NCI-H1417 (cell line): ENCODE data around the gene IL17REL.
"Not testable (repeated sequence)": the region's sequence is repeated elsewhere in the genome, so short reads cannot be mapped to it uniquely, and the experiment has no call there.

Source experiments
- DNase-seq, 3 experiments: peaks; one replicate each; lab custom pipeline; 2025; lab: John Stamatoyannopoulos, UW

Gene IL17REL

DNA sequence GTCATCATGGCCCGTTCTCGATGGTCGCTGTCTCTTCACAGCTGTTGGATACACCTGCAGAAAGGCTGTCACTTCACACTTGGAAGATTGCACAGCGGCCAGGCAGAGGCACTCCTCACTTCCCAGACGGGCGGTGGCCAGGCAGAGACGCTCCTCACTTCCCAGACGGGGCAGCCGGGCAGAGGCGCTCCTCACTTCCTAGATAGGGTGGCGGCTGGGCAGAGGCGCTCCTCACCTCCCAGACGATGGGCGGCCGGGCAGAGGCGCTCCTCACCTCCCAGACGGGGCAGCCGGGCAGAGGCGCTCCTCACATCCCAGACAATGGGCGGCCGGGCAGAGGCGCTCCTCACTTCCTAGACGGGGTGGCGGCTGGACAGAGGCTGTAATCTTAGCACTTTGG is 22.7 kb downstream of the IL17REL start:
- not testable (repeated sequence) for DNase-seq

DNA sequence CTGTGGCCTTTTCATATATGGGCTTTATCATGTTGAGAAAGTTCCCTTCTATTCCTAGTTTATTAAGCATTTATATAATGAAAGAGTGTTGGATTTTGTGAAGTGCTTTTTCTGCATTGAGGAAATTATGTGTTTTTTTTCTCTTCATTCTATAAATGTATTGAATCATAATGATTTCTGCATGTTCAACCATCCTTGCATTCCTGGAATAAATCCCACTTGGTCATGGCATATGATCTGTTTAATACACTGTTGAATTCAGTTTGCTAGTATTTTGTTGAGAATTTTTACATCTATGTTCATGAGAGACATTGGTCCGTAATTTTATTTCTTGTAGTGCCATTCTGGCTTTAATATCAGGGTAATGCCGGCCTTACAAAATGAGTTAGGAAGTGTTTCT is 26.2 kb downstream of the IL17REL start:
- DNase-seq = no peak

DNA sequence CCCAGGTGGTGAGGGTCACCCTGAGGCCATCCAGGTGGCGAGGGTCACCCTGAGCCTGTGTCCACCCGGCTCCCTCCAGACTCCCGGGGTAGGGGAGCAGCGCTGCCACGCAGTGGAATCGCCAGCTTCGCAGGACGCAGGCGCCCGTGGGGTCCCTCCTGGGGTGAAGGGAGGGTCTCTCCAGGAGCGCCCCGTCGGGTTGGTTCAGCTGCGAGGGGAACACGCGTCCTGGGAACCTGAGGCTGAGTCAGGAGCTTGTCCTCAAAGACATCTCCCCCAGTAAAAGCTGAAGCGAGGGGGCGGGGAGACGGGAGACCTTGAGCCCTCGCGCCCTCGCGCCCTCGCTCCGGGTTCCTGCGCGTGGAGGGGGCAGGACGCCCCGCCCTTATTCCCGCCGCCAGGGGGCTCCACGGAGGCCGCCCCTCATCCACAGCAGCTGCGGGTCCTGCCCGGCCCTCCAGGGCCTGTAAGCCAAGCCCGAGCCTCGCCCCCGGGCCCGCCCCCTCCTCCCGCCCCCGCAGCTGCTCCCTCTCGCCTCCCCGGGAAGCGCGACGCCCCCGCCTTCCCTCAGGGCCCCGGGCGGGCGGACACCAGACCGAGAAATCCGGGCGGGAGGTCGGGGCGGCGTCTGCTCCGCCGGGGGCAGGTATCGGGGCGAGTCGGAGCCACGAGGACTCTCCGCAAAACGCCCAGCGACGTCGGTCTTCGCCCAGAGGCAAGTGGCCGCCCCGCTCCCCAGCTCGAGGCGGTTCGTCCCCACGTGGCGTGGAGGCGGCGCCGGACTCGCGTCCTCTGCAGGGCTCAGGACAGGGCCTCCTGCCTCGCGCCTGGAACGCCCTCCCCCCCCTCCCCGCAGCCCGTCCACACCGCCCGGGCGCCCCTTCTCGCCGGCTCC is 29.2 kb downstream of the IL17REL start:
- DNase-seq = no peak

DNA sequence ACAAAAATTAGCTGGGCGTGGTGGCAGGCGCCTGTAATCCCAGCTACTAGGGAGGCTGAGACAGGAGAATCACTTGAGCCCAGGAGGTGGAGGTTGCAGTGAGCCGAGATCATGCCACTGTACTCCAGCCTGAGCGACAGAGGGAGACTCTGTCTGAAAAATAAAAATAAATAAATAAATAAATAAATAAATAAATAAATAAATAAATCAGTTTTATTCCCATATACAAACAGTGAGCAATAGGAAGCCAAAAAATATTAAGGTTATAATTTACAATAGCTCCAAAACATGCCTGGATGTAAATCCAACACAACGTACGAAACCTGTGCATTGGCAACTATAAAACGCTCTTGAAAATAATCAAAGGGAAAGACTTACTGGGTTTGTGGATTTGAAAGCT is 30.8 kb downstream of the IL17REL start:
- not testable (repeated sequence) for DNase-seq

DNA sequence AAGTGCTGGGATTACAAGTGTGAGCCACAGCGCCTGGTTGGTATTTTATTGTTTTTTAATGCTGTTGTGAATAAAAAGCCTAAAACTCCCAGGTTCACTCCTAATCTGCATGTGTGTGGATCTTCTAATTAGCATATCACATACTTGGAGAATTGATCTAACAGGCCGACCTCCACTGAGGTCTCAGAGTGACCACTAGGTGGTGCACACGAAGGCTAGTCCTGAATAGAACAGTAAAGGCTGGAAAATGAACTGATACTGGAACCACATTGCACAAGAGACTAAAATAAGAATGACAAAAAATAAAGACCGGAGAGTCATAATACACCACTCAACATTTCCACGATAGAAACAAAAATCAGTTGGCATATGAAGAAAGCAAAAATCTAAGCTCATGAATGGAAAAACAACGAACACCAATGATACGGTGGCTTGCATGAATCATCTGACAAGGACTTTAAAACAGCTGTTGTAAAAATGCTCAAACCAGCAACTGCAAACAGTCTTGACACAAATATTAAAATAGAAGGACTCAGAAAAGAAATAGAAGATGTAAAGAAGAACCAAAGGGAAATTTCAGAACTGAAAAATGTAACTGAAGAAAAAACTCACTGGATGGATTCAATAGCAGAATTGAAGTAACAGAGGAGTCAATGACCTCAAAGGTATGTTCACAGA is 32.8 kb downstream of the IL17REL start:
- DNase-seq = peak in 2 of 3 experiments; percentile 9 to 44

DNA sequence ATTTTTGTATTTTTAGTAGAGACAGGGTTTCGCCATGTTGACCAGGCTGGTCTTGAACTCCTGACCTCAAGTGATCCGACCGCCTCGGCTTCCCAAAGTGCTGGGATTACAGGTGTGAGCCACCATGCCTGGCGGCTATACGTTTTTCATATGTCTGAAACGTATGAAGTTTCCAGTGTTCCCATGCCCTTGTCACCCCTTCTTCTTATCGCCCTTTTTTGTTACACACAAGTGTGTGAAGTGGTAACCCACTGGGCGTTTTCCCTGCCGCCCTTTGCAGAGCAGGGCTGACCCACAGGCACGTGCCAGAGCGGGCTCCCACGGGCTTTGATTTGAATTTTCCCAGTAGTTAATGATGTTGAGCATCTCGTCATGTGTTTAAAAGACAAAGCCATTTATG is 35.0 kb downstream of the IL17REL start:
- no peak for DNase-seq

DNA sequence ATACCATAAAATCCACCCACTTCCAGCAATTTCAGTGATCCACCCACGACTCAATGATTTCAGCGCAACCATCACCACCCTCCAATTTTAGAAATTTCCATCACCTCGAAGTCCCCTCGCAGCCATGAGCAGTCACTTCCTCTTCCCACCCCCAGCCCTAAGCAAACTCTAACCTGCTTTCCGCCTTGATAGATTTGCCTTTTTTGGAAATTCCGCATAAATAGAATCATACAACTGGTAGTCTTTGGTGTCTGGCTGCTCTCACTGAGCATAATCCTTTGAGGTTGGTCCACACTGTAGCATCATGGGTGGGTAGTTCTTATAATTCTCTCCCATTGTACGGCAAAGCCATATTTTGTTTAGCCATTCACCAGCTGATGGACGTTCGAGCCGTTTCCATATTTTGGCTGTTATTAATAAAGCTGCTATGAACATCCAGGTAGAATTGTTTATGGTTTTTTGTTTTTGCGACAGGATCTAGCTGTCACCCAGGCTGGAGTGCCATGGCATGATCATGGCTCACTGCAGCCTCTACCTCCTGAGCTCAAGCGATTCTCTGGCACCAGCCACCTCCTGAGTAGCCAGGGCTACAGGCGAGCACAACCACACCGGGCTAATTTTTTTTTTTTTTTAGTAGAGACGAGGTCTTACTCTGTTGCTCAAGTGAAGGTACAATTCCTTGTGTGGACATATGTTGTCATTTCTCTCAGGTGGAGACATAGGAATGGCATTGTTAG is 36.0 kb downstream of the IL17REL start:
- DNase-seq = peak in 1 of 3 experiments; percentile 2

DNA sequence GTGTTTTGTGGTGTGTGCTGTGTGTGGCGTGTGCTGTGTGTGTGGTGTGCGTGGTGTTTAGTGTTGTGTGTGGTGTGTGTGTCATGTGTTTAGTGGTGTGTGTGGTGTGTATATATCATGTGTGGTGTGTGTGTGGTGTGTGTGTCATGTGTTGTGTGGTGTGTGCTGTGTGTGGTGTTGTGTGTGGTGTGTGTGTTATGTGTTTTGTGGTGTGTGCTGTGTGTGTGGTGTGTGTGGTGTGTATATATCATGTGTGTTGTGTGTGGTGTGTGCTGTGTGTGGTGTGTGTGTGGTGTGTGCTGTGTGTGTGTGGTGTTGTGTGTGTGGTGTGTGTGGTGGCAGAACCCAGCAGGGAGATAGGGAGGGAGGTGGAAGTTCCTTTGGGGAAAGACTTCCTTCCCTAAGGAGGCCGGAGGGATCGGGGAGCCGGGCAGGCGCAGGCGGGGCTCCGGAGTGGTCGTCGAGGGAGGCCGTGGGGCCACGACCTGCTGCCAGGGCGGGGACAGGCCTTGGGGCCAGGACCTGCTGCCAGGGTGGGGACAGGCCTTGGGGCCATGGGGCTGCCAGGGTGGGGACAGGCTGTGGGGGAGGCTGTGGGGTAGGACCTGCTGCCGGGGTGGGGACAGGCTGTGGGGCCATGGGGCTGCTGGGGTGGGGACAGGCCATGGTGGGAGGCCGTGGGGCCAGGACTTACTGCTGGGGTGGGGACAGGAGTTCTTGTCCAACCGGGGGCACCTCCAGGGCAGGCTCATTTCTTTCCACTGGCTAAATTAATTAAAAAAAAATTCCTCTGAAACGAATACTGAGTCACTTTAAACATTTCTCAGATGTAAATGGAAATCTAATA is 36.8 kb downstream of the IL17REL start:
- DNase-seq = no peak

DNA sequence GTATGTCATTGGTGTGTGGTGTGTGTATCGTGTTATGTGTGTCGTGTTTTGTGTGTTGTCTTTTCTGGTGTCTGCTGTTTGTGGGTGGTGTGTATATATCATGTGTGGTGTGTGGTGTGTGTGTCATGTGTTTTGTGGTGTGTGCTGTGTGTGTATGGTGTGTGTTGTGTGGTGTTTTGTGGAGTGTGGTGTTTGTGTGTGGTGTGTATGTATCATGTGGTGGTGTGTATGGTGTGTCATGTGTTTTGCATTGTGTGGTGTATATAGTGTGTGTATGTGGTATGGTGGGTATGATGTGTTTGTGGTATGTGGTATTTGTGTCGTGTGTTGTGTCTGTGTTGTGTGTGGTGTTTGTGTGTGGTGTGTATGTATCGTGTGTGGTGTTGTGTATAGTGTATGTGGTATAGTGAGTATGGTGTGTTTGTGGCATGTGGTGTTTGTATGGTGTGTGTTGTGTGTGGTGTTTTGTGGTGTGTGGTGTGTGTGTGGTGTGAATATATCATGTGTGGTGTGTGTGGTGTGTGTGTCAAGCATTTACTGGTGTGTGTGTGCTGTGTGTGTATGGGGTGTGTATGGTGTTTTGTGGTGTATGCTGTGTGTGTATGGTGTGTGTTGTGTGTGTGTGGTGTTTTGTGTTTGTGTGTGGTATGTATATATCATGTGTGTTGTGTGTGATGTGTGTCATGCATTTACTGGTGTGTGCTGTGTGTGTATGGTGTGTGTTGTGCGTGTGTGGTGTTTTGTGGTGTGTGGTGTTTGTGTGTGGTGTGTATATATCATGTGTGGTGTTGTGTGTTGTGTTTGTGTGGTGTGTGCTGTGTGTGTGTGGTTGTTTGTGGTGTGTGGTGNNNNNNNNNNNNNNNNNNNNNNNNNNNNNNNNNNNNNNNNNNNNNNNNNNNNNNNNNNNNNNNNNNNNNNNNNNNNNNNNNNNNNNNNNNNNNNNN is 39.3 kb downstream of the IL17REL start:
- no peak for DNase-seq

DNA sequence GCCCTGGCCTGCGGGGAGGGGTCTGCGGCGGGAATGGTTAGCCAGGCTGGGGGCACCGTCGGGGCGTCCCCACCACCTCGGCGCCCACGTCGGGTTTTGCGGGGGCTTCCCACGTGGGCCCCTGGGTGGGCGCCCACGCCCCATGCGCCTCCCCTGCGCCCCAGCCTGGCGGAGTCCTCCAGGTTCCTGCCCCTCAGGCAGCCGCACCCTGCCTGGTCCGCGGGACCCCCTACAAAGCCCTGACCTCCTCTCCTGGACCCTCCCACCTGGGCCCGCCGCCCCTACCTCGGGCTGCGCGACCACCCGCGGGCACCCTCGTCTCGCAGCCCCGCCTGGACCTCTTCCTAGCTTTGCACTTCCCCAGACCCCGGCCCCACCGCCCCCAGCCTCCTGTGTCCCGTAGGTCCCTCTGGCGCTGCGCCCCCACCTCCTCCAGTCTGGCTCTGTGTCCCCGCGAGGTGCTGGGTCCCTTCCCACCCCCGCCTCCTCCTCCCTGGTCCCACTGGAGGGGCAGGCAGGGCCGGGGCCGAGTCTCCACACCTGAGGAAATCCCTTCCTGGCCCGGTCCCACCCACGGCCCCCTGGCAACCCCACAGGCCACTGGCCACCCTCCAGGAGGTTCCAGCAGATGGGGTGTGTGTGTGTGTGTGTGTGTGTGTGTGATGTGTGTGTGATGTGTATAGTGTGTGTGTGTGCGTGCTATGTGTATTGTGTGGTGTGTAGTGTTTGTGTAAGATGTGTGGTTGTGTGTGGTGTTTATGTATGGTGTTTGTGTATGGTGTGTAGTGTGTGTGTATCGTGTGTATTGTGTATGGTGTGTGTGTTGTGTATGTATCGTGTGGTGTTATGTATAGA is 40.2 kb downstream of the IL17REL start:
- no peak for DNase-seq

DNA sequence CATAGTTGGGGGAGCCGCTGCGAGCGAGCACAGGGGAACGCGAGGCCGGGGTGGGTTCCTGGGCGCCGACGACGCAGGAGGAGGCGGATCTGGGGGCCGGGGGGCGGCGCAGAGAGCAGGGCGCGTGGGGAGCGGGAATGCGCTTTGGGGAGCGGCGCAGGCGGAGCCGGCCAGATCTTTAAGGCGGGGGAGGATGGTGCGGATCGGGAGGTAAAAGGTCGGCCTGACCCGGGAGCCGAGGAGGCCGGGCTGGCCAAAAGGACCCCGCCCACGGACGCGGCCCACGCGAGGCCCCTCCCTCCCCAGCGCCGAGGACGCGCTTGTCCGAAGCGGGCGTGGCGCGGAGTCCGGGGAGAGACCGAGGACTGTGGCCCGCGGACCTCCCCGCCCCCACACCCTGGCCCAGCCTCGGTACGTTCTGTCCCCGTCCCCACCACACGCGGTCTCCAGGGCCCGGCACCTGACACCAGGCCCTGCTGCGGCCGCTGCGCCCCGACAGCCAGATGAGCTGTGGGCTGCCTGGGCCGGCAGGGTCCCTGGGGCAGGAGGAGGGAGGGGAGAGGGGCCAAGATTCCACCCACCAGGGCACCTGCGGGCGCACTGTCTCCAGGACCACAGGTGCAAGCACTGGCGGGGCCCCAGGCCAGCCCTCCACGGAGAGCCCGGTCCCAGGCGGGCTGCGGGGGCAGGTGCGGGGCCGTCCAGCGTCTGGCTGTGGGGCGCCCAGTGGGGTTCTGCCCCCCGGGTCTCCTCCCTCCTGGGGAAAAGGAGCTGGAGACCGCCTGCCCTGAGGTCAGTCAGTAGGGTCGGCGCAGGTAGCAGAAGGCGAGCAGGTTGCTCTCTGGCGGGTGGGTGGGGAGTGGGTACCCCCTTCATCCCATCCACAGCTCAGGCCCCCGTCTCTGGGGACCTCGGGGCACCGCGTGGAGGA is 41.1 kb downstream of the IL17REL start:
- DNase-seq = peak in 2 of 3 experiments; percentile 41 to 59

DNA sequence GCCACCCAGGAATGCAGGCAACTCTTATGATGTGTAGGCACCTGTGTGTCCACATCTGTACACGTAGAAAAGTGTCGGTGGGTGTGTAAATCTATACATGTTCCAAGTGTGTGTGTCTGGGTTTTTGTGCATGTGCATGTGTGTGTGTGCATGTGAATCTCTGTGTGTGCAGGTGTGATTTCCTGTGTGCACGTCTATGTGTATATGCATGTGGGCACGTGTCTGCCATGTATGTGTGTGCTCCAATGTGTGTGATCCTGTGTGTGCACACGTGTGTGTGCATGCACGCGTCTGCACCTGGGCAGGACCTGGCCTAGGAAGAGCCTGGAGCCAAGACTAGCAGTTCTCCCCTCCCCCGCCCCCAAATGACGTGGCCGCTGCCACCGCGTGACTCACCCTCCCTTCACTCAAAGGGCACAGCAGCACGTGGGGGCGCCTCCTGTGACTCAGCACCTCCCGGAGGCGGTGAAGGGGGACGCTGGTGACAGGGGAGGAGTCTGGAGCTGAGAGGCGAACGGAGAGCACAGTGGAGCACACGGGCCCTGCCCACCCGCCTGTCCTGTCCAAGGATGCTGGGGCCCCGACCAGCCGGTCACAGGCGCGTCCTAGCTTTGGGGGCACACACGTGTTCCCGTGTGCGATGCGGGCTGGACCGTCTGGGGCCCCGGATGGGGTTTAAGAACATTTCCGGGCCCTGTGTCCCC is 41.9 kb downstream of the IL17REL start:
- DNase-seq = peak in 2 of 3 experiments; percentile 83 to 91

DNA sequence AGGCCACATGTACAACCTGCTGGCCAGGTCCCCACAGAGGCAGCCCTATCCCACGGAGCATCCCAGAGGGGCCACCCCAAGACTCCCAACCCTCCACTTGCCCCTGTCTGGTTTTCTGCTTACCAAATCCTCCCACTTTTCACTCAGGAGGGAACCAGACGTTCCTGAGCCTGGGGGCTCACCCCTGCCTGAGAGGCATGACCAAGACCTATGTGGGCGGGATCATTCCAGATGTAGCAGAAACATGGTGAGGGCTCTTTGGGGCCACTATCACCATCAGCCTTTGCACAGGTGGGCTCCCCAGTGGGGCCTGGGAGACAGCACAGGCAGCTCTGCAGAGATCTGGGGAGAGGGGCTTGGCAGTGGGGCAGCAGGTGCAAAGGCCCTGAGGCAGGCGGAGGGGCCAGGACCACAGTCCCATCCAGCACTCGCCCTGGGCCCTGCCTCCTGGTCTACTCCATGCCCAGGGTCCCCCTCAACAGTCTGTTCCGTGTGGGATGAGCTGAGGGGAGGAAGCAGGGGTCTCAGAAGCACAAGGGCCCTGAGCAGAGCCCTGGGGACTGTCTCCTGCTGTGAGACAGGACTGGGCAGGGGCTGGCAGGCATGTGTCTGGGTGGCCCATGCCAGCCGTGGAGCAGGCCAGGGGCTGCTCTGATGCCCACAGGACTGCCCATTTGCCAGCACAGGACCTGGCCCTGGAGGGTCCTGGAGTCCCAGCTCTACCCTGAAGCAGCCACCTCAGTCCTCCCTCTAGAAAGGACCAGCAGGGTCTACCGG is 42.6 kb downstream of the IL17REL start:
- DNase-seq = no peak

DNA sequence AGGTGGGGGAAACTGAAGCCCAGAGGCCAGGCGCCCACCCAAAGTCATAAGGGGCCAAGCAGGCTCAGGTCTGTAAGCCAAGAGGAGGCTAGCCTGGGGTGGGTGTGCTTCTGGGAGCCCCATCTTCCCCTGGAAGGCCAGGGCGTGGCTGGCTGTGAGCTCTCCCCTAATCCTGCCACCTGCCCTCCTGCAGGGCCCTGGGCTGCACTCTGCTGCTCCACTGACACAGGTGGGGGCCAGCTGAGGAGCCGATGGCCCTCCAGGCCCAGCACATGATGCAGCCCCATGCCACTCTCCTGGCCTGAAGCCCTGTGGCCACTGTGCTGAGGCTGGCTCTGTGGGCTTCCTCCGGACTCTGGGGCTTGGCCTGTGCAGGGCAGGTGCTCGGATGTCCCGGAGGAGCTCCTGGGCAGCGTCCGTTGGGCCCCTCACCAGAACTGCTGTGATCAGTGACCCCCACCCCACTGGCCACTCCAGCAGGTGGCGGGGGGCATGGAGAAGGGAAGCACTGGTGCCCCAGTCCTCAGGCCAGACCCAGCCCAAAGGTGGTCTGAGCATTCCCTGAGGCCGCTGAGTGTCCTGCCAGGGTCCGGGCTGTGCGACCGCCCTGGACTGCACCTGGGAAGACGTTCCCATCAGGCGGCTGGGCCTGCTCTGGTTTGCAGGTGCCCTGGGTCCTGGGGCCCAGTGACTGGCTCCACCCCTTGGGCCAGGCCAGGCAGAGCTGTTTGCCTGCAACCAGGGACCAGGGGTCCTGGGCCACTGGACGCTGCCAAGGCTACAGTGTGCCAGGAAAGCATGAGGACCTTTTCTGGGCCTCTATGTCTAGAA is 43.5 kb downstream of the IL17REL start:
- no peak for DNase-seq

DNA sequence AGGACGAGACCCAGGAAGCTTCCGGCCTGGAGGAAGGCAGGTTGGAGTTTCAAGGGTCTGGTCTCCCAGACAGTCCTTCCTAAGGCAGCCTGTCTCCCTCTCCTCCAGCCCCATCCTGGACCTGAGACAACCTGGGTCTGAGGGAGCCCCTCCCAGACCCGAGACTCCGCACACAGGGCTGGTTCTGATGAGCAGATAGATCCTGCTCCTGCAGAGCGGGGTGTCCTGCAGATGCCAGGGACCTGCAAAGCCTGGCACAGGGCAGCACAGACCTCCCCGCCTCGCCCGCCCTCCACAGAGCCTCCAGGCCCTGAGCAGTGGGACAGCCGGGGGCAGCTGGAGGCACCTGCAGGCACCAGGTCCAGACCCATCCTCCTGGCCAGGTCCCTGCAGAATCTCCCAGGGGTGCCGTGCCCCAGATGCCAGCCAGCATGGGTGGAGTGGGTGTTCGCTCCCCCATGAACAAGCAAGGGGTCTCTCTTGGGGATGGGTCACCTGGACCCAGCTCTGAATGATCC is 44.2 kb downstream of the IL17REL start:
- DNase-seq = no peak

DNA sequence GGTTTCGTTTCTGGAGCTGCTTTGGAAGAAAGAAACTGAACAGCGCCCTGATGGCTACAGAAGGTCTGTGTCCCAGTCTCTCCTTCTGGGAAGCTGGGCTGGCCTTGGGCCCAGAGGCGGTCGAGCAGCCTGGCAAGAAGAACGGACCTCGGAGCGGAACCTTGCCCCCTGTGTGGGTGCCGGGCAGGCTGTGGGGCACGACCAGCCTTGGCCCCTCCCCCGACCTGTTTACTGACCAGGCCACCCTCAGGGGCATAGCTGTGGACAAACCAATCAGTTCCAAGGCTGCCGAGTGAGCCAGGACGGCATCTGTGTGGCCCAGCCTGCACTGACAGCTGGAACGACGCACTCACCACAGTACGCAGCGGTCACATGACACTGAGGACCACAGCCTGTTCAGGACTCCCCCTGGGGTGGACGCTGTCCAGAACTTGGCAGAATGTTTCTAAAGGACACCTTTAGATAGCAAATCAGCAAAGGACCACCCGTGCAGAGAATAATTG is 44.8 kb downstream of the IL17REL start:
- DNase-seq = no peak
